Right lobe of liver (tissue), 6 donors: Measurements from ENCODE around the gene PGRMC2. TPM values are rescaled to one million over a fixed set of nuclear protein-coding genes. Genes with fewer than 3 reads are reported as not detected.

Experiments used
- ATAC-seq, 4 donors: fragments of 200-7000 bp; cut with Tn5 transposase; one replicate each; pipeline ENCODE4 v1.9.1; 2020; ENCODE audit warnings: mild to moderate bottlenecking in 4 of 4, moderate library complexity in 4 of 4
- DNase-seq, 3 donors: peaks; one replicate each; pipeline ENCODE4 v3.0.0-alpha.2; 2020
- H3K27ac ChIP-seq, 3 donors: fragments of 200-600 bp; one replicate each; pipeline ENCODE4 v1.8.0; 2022
- H3K27me3 ChIP-seq, 2 donors: fragments of 200-600 bp; one replicate each; pipeline ENCODE4 v1.8.0; 2022
- H3K36me3 ChIP-seq, 4 donors: fragments of 200-600 bp; sonication (generic) in 1 of 4; one replicate each; pipeline versions ENCODE4 v1.5.1 to v1.8.0; 2017 to 2022; ENCODE audit warnings: control low read depth in 1 of 4
- H3K4me1 ChIP-seq, 4 donors: fragments of 200-600 bp; sonication (generic) in 1 of 4; one replicate each; pipeline versions ENCODE4 v1.5.1 to v1.8.0; 2017 to 2022; ENCODE audit warnings: control low read depth in 1 of 4
- H3K4me3 ChIP-seq, 3 donors: fragments of 200-600 bp; one replicate each; pipeline ENCODE4 v1.8.0; 2022
- H3K9me3 ChIP-seq, 4 donors: fragments of 200-600 bp; sonication (generic) in 1 of 4; one replicate each; pipeline versions ENCODE4 v1.5.1 to v1.8.0; 2017 to 2022; ENCODE audit warnings: control low read depth in 1 of 4
- CTCF ChIP-seq, 4 donors: fragments of 200-600 bp in 3 of 4; fragments of 450-650 bp in 1 of 4; IDR thresholded peaks; one replicate each; pipeline versions ENCODE4 v1.5.1 to v1.8.0; 2016 to 2022; ENCODE audit warnings: antibody characterized with exemption in 4 of 4, mild to moderate bottlenecking in 2 of 4
- POLR2A ChIP-seq: fragments of 450-650 bp; IDR thresholded peaks from one replicate; pipeline ENCODE4 v1.6.1; 2017; ENCODE audit warnings: antibody characterized with exemption, mild to moderate bottlenecking
- WGBS: methylation state at CpG from one replicate; pipeline ENCODE4 v1.1.6; 2018; ENCODE audit warnings: low coverage, low lambda C conversion rate; ENCODE audit not compliant: insufficient coverage; ENCODE audit errors: missing lambda C conversion rate; 5-methylcytosine and 5-hydroxymethylcytosine counted together
- intact Hi-C, 2 donors: fragments of 100-400 bp; cut with DNase I; formaldehyde crosslinking; loops; one replicate each; pipeline versions ENCODE4 v1.11.2 to v1.14.1; 2022
- total RNA-seq, 6 experiments: library from RNA; depleted of rRNA in 2 of 6; stranded (reverse); fragments of >200 nt in 2 of 6; fragmentation: NEBNext Ultra II Directional in 3 of 6; extraction: Animal tissue kit (Norgen Biotek cat#: 25700) in 3 of 6; gene quantifications; one replicate each; pipeline versions ENCODE4 v1.1.0 to v1.2.4, GENCODE V29; 2016 to 2023
- donor health status: DM: no; HTN: yes; CAD: no.
- donor health status: DM: no; HTN: no; CAD: no.
- donor health status: DM: no; HTN: no; CAD: no.
- donor health status: DM: no; HTN: yes; CAD: no.
- donor health status: DM: no; HTN: yes; CAD: no.

Gene PGRMC2
- total RNA-seq, 6 experiments from 2014 or later = 54.3 to 129 (median 65.7) TPM

DNA sequence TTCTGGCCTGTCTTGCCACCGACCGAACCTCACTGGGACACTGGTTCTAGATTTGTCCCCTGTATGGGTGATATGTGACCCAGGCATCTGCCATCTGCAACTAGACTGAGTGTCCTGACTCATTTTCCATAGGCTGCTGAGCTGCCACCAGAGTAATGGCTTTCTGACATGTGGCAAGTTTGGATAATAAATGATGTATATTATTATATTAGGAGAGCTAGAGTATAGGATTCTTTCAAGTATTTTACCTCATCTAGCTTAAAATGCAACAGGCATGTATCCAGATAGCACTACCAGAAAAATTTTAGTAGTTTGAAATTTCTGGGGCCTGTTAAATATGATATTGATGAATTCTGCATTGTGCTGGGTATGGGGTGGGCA is 15.8 kb upstream of the PGRMC2 start:
- 83% methylated on average over 1 of the region's 2 CpGs for WGBS
- TF ChIP-seq POLR2A (no peak), CTCF (IDR thresholded peaks at IDR 0.05) (no peak)
- ATAC-seq (no peak), DNase-seq (no peak)
- H3K36me3 ChIP-seq = no peaks in the 10 kb centered on the region
- H3K9me3 ChIP-seq = no peaks in the 10 kb centered on the region
- peaks cover 0 to 22% (median 4%) of the 10 kb centered on the region in 4 donors for H3K4me1 ChIP-seq
- no peak overlapping the region for H3K4me3 ChIP-seq
- no peak overlapping the region for H3K27ac ChIP-seq
- H3K27me3 ChIP-seq = no peaks in the 10 kb centered on the region
- intact Hi-C loops = no loop called here

DNA sequence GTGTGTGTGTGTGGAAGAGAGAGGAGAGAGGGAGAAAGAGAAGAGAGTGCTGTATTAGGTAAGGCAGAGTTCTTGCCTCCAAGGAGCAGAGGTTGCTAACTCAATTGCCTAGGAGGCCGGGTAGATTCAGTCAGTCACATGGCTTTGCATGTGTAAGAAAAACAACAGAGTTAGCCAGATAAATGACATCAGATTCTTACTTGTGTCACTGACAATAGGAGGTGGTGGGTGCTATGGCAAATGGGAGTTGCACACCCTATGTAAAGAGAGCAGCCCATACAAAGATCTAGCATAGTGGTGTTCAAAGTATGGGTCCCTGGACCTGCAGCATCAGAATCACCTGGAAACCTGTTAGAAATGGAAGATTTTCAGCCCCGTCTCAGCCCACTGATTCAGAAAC is 14.4 kb upstream of the PGRMC2 start:
- TF ChIP-seq POLR2A = no peak
- no peak for TF ChIP-seq CTCF (IDR thresholded peaks at IDR 0.05)
- H3K36me3 ChIP-seq = no peaks in the 10 kb centered on the region
- 42% methylated on average over 1 of the region's 2 CpGs for WGBS
- intact Hi-C loops = no loop called here
- no peaks in the 10 kb centered on the region for H3K27me3 ChIP-seq
- H3K4me1 ChIP-seq = peaks cover 0 to 29% (median 7%) of the 10 kb centered on the region in 4 donors
- no peak overlapping the region for H3K4me3 ChIP-seq
- DNase-seq = no peak
- H3K9me3 ChIP-seq = no peaks in the 10 kb centered on the region
- H3K27ac ChIP-seq = no peak overlapping the region
- no peak for ATAC-seq

DNA sequence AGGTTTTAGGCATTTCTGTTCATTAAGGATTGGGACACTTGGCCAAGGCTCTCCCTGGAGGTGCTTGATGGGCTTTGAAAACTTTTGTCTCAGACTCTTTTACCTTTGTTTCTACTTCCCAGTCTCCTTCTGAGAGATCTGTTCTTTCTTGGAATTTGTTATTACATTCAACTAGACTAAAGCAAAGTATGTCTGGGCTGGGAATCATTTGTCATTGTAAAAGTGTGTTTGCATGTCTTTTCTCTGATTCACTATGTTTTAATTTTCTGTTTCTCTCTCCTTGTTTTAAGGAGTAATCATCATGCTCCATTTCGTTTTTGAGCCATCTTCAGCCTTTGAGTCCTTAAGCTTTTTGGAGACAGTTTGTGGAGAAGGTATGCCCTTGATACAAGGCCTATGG is 12.2 kb upstream of the PGRMC2 start:
- Histone ChIP-seq H3K27ac (no peak overlapping the region), H3K9me3 (no peaks in the 10 kb centered on the region), H3K4me3 (no peak overlapping the region), H3K27me3 (no peaks in the 10 kb centered on the region), H3K36me3 (no peaks in the 10 kb centered on the region), H3K4me1 (peaks cover 0 to 24% (median 7%) of the 10 kb centered on the region in 4 donors)
- TF ChIP-seq CTCF (IDR thresholded peaks at IDR 0.05) = no peak
- no peak for TF ChIP-seq POLR2A
- intact Hi-C loops = no loop called here
- WGBS = 100% methylated on average over 1 of the region's 1 CpG
- ATAC-seq = no peak
- DNase-seq = no peak

GRCh38 chr4:128298852-128299251 is 11.2 kb upstream of the PGRMC2 start:
- peak overlapping the region in 1 of 3 donors; percentile 57 for H3K27ac ChIP-seq
- peaks cover 0 to 24% (median 7%) of the 10 kb centered on the region in 4 donors for H3K4me1 ChIP-seq
- no peaks in the 10 kb centered on the region for H3K36me3 ChIP-seq
- no peak overlapping the region for H3K4me3 ChIP-seq
- intact Hi-C loops = no loop called here
- ATAC-seq (peak; percentile 82 to 89 (median 86)), DNase-seq (peak in 2 of 3 donors; percentile 49 to 61)
- 36% methylated on average over 2 of the region's 2 CpGs for WGBS
- H3K9me3 ChIP-seq = no peaks in the 10 kb centered on the region
- TF ChIP-seq POLR2A (no peak), CTCF (IDR thresholded peaks at IDR 0.05) (peak in 3 of 4 donors; percentile 13 to 32 (median 14))
- no peaks in the 10 kb centered on the region for H3K27me3 ChIP-seq
